Prostate gland (tissue), 2 donors: ENCODE results near the gene MPV17L.
"Not testable (repeated sequence)": the region's sequence is repeated elsewhere in the genome, so short reads cannot be mapped to it uniquely, and the experiment has no call there.

ENCODE experiments used
- CTCF ChIP-seq, 4 experiments: fragments of 200-600 bp in 2 of 4; fragments of 450-650 bp in 2 of 4; sonication (generic) in 2 of 4; IDR thresholded peaks; 1 replicate in 3 of 4; 2 replicates in 1 of 4; pipeline ENCODE4 v1.5.1; 2016 to 2019; ENCODE audit warnings: antibody characterized with exemption in 4 of 4, mild to moderate bottlenecking in 2 of 4, moderate library complexity in 2 of 4
- POLR2A ChIP-seq: fragments of 450-650 bp; IDR thresholded peaks from one replicate; pipeline ENCODE4 v1.6.1; 2016; ENCODE audit warnings: antibody characterized with exemption, mild to moderate bottlenecking
- POLR2AphosphoS5 ChIP-seq: sonication (generic); formaldehyde crosslinking; IDR thresholded peaks from one replicate; pipeline ENCODE4 v1.6.1; 2017; ENCODE audit warnings: antibody characterized with exemption

GRCh38 chr16:15421696-15422095 is 26.1 kb downstream of the MPV17L start:
- TF ChIP-seq CTCF (IDR thresholded peaks at IDR 0.05); POLR2A; POLR2AphosphoS5: not testable (repeated sequence)
